HL-60 (cell line): ENCODE measurements around the gene NKX6-1.

Experiments used
- DNase-seq, 2 experiments: peaks; one replicate each; pipeline ENCODE4 v3.0.0-alpha.2; 2010 to 2020; ENCODE audit warnings: low read depth in 1 of 2, low spot score in 1 of 2
- H3K27ac ChIP-seq: fragments of 250-450 bp; sonication (Bioruptor Pico); replicated peaks from 2 replicates; pipeline ENCODE4 v1.5.1; 2020; ENCODE audit warnings: mild to moderate bottlenecking, moderate library complexity
- H3K27me3 ChIP-seq: fragments of 250-450 bp; sonication (Bioruptor Pico); 2 replicates; pipeline ENCODE4 v1.5.1; 2021; ENCODE audit warnings: mild to moderate bottlenecking, moderate library complexity; ENCODE audit not compliant: insufficient read depth, poor library complexity, severe bottlenecking
- H3K4me3 ChIP-seq: replicated peaks from 2 replicates; pipeline ENCODE4 v1.5.1; 2011; ENCODE audit warnings: mild to moderate bottlenecking, control low read depth, low read length; ENCODE audit not compliant: insufficient read depth
- GABPA ChIP-seq: IDR thresholded peaks from 2 replicates; pipeline ENCODE4 v1.6.1; 2012; ENCODE audit warnings: low read depth
- POLR2AphosphoS5 ChIP-seq: IDR thresholded peaks from 2 replicates; pipeline ENCODE4 v1.6.1; 2012; ENCODE audit warnings: low read depth
- SPI1 ChIP-seq: IDR thresholded peaks from 2 replicates; pipeline ENCODE4 v1.6.1; 2012; ENCODE audit warnings: low read depth, mild to moderate bottlenecking, borderline replicate concordance
- TF ChIP-seq, protein P1 (sequence below): IDR thresholded peaks from one replicate; pipeline ENCODE4 v1.5.1; 2011; ENCODE audit warnings: low read length, control low read depth, inconsistent platforms; ENCODE audit not compliant: insufficient read depth
- TF ChIP-seq, protein P2 (sequence below): IDR thresholded peaks from 2 replicates; pipeline ENCODE4 v1.6.1; 2012; ENCODE audit warnings: low read depth; ENCODE audit not compliant: insufficient replicate concordance

NKX6-1 gene

DNA sequence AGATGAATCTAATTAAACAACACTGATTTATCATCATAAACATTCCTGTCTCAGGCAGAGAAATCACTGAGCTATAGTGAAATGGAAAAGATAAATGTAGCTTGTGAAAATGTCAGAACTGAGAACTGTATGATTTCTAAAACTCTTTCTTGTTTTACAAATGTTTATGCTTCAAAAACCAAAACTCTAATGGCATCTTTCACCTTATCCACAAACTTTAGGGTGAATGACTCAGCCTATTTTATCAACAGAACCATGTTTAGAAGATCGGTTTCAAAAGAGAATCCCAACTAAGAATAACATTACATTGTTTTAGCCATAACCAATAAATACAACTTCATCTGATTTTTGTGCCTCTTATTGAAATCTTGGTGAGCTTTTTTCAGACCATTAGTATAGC lies 21.4 kb downstream of the NKX6-1 start:
- H3K27me3 ChIP-seq = peaks cover 32% of the 10 kb centered on the region

DNA sequence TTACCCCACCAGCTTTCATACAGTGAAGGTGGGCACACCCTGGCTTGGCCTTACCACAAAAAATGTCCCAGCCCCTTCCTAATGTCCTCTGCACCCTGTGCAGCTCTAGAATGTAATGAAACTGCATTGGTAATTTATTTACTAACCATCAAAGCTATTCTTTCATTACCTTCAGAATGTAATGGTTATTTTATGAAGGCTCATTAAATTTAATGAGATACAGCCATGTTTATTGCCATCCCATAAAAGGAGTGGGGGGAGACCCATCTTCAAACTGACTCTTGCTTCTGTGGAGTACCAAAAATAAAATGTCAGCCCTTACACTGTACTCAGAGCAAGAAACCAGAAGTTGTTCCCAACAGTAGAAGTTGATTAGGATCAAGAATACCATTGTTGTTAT lies 25.0 kb downstream of the NKX6-1 start:
- no peak overlapping the region for H3K4me3 ChIP-seq
- H3K27me3 ChIP-seq = peaks cover 3% of the 10 kb centered on the region
- no peak overlapping the region for H3K27ac ChIP-seq
- TF ChIP-seq GABPA (no peak), POLR2AphosphoS5 (no peak)
- no peak for DNase-seq

More for the DNA sequence above, 21.4 kb downstream of the NKX6-1 start:
- Histone ChIP-seq H3K4me3 (no peak overlapping the region), H3K27ac (no peak overlapping the region)
- TF ChIP-seq SPI1 (no peak), GABPA (no peak), POLR2AphosphoS5 (no peak)
- TF ChIP-seq, protein P1, sequence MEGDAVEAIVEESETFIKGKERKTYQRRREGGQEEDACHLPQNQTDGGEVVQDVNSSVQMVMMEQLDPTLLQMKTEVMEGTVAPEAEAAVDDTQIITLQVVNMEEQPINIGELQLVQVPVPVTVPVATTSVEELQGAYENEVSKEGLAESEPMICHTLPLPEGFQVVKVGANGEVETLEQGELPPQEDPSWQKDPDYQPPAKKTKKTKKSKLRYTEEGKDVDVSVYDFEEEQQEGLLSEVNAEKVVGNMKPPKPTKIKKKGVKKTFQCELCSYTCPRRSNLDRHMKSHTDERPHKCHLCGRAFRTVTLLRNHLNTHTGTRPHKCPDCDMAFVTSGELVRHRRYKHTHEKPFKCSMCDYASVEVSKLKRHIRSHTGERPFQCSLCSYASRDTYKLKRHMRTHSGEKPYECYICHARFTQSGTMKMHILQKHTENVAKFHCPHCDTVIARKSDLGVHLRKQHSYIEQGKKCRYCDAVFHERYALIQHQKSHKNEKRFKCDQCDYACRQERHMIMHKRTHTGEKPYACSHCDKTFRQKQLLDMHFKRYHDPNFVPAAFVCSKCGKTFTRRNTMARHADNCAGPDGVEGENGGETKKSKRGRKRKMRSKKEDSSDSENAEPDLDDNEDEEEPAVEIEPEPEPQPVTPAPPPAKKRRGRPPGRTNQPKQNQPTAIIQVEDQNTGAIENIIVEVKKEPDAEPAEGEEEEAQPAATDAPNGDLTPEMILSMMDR = no peak
- TF ChIP-seq, protein P2, sequence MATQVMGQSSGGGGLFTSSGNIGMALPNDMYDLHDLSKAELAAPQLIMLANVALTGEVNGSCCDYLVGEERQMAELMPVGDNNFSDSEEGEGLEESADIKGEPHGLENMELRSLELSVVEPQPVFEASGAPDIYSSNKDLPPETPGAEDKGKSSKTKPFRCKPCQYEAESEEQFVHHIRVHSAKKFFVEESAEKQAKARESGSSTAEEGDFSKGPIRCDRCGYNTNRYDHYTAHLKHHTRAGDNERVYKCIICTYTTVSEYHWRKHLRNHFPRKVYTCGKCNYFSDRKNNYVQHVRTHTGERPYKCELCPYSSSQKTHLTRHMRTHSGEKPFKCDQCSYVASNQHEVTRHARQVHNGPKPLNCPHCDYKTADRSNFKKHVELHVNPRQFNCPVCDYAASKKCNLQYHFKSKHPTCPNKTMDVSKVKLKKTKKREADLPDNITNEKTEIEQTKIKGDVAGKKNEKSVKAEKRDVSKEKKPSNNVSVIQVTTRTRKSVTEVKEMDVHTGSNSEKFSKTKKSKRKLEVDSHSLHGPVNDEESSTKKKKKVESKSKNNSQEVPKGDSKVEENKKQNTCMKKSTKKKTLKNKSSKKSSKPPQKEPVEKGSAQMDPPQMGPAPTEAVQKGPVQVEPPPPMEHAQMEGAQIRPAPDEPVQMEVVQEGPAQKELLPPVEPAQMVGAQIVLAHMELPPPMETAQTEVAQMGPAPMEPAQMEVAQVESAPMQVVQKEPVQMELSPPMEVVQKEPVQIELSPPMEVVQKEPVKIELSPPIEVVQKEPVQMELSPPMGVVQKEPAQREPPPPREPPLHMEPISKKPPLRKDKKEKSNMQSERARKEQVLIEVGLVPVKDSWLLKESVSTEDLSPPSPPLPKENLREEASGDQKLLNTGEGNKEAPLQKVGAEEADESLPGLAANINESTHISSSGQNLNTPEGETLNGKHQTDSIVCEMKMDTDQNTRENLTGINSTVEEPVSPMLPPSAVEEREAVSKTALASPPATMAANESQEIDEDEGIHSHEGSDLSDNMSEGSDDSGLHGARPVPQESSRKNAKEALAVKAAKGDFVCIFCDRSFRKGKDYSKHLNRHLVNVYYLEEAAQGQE = no peak
- no peak for DNase-seq

DNA sequence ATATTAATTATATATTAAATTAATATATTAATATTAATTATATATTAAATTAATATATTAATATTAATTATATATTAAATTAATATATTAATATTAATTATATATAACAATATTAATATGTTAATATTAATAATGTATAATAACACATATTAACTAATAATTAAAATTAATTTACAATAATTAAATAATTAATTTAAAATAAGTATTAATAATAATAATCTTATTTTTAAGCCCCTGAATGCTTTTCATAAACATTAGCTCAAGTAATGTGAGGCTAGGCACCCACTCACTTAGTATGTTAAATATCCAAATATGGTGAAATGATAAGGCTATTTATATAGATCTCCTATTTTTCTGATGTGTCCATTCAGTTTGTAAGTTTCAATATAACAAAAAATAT lies 26.9 kb downstream of the NKX6-1 start:
- peaks cover 3% of the 10 kb centered on the region for H3K27me3 ChIP-seq

DNA sequence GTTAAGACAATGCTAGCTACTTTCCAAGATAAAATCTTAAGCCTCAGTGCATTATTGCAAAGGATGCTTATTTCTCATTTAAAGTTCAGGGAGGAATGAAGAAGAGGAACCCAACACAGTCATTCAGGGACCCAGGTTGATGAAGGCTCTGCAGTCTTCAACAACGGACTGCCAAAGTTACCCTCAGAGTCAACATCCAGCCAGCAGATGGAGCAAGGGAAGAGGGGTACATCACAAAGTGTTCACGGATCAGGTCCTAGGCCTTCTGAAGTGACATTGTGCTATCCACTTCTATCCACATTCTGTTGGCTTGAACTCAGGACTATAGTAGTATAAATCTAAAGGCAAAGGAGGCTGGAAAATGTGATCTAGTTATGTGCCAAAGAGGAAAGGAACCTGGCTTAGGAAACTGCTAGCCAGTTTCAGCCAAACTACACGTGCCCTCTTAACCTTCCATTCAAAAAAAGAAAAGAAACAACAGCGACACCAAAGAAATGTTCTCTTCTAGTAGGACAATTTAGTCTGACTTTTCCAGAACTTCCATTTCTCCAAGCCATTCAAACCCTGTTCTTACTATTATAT lies 28.8 kb downstream of the NKX6-1 start:
- Histone ChIP-seq H3K27ac (no peak overlapping the region), H3K27me3 (peaks cover 3% of the 10 kb centered on the region), H3K4me3 (no peak overlapping the region)
- TF ChIP-seq GABPA (no peak), SPI1 (no peak), POLR2AphosphoS5 (no peak)
- TF ChIP-seq, protein P1 = no peak
- TF ChIP-seq, protein P2 = no peak
- peak in 1 of 2 experiments; percentile 14 for DNase-seq

More for the DNA sequence above, 26.9 kb downstream of the NKX6-1 start:
- DNase-seq = no peak
- TF ChIP-seq GABPA = no peak
- TF ChIP-seq, protein P2 = no peak
- TF ChIP-seq, protein P1 = no peak
- TF ChIP-seq POLR2AphosphoS5 = no peak
- no peak for TF ChIP-seq SPI1
- Histone ChIP-seq H3K4me3 (no peak overlapping the region), H3K27ac (no peak overlapping the region)
